Measurements from ENCODE around the gene LTBP1. TPM values are rescaled to one million over a fixed set of nuclear protein-coding genes. Genes with fewer than 3 reads are reported as not detected.

Gene LTBP1
- total and polyA plus RNA-seq, 2 experiments from 2014 or later: 15.7 to 49.8 TPM

DNA sequence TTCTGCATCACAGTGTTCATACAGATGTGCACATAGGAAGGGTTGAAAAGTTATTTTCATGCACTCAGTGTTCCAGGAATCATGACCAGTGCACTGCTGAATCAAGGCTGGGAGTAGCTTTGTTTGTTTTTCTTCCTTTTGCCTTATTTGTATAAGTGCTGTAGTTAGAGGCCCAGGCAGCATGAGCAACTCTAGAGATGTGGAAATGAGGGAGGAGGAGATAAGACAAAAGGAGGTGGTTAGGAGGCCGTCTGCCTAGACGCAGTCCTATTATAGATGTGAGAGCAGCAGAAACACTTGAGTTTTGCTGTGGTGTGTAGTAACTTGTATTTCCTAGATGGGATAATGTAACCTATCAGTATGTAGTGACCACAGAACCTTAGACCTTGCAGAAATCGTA is 265.4 kb downstream of the LTBP1 start:
- 0 out of 2 replicates have a peak, but pooled peaks cover 5% of the 10 kb centered on the region for H3K4me1 ChIP-seq (ENCODE audit: insufficient read depth)
- no peak overlapping the region for H2AFZ ChIP-seq
- peaks cover 10% of the 10 kb centered on the region for H3K4me1 Mint-ChIP-seq
- H3K4me2 ChIP-seq: no peak overlapping the region
- H3K27me3 ChIP-seq (ENCODE audit: insufficient read depth): no peaks in the 10 kb centered on the region
- no peaks in the 10 kb centered on the region for H3K9me2 ChIP-seq (ENCODE audit: insufficient read depth)
- no peaks in the 10 kb centered on the region for H3F3A ChIP-seq (replicated peaks; ENCODE audit: low read depth)
- no peaks in the 10 kb centered on the region for H3K9me3 Mint-ChIP-seq
- H3K36me3 ChIP-seq (ENCODE audit: insufficient read depth): no peaks in the 10 kb centered on the region
- ATAC-seq (no peak), DNase-seq (ENCODE audit: low spot score) (no peak)
- TF ChIP-seq CREB1 (CRISPR knock-in tag; IDR thresholded peaks at IDR 0.05; ENCODE audit: low read depth) (no peak), EZH2phosphoT487 (IDR thresholded peaks at IDR 0.05; ENCODE audit: unreplicated experiment) (no peak), JUNB (IDR thresholded peaks at IDR 0.05; ENCODE audit: unreplicated experiment) (no peak), NANOG (IDR thresholded peaks at IDR 0.05; ENCODE audit: borderline replicate concordance) (no peak), ZNF114 (CRISPR knock-in tag; IDR thresholded peaks at IDR 0.05) (no peak), STAT1 (IDR thresholded peaks at IDR 0.05; ENCODE audit: unreplicated experiment) (no peak), POLR2AphosphoS5 (IDR thresholded peaks at IDR 0.05; ENCODE audit: low read depth) (no peak), CTCF (conservative IDR thresholded peaks at IDR 0.05; ENCODE audit: low read depth in 2 of 2) (no peak), EZH2 (IDR thresholded peaks at IDR 0.05; ENCODE audit: low read depth, unreplicated experiment) (no peak)
- TF ChIP-seq, protein P1, sequence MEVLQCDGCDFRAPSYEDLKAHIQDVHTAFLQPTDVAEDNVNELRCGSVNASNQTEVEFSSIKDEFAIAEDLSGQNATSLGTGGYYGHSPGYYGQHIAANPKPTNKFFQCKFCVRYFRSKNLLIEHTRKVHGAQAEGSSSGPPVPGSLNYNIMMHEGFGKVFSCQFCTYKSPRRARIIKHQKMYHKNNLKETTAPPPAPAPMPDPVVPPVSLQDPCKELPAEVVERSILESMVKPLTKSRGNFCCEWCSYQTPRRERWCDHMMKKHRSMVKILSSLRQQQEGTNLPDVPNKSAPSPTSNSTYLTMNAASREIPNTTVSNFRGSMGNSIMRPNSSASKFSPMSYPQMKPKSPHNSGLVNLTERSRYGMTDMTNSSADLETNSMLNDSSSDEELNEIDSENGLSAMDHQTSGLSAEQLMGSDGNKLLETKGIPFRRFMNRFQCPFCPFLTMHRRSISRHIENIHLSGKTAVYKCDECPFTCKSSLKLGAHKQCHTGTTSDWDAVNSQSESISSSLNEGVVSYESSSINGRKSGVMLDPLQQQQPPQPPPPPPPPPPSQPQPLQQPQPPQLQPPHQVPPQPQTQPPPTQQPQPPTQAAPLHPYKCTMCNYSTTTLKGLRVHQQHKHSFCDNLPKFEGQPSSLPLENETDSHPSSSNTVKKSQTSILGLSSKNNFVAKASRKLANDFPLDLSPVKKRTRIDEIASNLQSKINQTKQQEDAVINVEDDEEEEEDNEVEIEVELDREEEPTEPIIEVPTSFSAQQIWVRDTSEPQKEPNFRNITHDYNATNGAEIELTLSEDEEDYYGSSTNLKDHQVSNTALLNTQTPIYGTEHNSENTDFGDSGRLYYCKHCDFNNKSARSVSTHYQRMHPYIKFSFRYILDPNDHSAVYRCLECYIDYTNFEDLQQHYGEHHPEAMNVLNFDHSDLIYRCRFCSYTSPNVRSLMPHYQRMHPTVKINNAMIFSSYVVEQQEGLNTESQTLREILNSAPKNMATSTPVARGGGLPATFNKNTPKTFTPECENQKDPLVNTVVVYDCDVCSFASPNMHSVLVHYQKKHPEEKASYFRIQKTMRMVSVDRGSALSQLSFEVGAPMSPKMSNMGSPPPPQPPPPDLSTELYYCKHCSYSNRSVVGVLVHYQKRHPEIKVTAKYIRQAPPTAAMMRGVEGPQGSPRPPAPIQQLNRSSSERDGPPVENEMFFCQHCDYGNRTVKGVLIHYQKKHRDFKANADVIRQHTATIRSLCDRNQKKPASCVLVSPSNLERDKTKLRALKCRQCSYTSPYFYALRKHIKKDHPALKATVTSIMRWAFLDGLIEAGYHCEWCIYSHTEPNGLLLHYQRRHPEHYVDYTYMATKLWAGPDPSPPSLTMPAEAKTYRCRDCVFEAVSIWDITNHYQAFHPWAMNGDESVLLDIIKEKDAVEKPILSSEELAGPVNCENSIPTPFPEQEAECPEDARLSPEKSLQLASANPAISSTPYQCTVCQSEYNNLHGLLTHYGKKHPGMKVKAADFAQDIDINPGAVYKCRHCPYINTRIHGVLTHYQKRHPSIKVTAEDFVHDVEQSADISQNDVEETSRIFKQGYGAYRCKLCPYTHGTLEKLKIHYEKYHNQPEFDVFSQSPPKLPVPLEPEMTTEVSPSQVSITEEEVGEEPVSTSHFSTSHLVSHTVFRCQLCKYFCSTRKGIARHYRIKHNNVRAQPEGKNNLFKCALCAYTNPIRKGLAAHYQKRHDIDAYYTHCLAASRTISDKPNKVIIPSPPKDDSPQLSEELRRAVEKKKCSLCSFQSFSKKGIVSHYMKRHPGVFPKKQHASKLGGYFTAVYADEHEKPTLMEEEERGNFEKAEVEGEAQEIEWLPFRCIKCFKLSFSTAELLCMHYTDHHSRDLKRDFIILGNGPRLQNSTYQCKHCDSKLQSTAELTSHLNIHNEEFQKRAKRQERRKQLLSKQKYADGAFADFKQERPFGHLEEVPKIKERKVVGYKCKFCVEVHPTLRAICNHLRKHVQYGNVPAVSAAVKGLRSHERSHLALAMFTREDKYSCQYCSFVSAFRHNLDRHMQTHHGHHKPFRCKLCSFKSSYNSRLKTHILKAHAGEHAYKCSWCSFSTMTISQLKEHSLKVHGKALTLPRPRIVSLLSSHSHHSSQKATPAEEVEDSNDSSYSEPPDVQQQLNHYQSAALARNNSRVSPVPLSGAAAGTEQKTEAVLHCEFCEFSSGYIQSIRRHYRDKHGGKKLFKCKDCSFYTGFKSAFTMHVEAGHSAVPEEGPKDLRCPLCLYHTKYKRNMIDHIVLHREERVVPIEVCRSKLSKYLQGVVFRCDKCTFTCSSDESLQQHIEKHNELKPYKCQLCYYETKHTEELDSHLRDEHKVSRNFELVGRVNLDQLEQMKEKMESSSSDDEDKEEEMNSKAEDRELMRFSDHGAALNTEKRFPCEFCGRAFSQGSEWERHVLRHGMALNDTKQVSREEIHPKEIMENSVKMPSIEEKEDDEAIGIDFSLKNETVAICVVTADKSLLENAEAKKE (CRISPR knock-in tag; IDR thresholded peaks at IDR 0.05): no peak
- TF ChIP-seq, protein P2, sequence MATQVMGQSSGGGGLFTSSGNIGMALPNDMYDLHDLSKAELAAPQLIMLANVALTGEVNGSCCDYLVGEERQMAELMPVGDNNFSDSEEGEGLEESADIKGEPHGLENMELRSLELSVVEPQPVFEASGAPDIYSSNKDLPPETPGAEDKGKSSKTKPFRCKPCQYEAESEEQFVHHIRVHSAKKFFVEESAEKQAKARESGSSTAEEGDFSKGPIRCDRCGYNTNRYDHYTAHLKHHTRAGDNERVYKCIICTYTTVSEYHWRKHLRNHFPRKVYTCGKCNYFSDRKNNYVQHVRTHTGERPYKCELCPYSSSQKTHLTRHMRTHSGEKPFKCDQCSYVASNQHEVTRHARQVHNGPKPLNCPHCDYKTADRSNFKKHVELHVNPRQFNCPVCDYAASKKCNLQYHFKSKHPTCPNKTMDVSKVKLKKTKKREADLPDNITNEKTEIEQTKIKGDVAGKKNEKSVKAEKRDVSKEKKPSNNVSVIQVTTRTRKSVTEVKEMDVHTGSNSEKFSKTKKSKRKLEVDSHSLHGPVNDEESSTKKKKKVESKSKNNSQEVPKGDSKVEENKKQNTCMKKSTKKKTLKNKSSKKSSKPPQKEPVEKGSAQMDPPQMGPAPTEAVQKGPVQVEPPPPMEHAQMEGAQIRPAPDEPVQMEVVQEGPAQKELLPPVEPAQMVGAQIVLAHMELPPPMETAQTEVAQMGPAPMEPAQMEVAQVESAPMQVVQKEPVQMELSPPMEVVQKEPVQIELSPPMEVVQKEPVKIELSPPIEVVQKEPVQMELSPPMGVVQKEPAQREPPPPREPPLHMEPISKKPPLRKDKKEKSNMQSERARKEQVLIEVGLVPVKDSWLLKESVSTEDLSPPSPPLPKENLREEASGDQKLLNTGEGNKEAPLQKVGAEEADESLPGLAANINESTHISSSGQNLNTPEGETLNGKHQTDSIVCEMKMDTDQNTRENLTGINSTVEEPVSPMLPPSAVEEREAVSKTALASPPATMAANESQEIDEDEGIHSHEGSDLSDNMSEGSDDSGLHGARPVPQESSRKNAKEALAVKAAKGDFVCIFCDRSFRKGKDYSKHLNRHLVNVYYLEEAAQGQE (IDR thresholded peaks at IDR 0.05; ENCODE audit: unreplicated experiment): no peak
- TF ChIP-seq, protein P3, sequence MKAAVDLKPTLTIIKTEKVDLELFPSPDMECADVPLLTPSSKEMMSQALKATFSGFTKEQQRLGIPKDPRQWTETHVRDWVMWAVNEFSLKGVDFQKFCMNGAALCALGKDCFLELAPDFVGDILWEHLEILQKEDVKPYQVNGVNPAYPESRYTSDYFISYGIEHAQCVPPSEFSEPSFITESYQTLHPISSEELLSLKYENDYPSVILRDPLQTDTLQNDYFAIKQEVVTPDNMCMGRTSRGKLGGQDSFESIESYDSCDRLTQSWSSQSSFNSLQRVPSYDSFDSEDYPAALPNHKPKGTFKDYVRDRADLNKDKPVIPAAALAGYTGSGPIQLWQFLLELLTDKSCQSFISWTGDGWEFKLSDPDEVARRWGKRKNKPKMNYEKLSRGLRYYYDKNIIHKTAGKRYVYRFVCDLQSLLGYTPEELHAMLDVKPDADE (IDR thresholded peaks at IDR 0.05): no peak
- H3K36me3 Mint-ChIP-seq (ENCODE audit: low read depth): no peaks in the 10 kb centered on the region
- no peak overlapping the region for H3K27ac ChIP-seq (ENCODE audit: low read depth)
- H3K4me3 Mint-ChIP-seq: no peak overlapping the region
- H3K27ac Mint-ChIP-seq: no peak overlapping the region
- no peaks in the 10 kb centered on the region for H4K20me1 ChIP-seq (replicated peaks; ENCODE audit: insufficient read depth)
- H3K27me3 Mint-ChIP-seq (ENCODE audit: insufficient read depth, low read depth, poor library complexity): no peaks in the 10 kb centered on the region
- no peak overlapping the region for H3K4me3 ChIP-seq
- no peaks in the 10 kb centered on the region for H3K79me2 ChIP-seq (replicated peaks; ENCODE audit: insufficient read depth)

Data from GM23338 (cell line).